ENCODE results near the gene ZNF516. TPM values are rescaled to one million over a fixed set of nuclear protein-coding genes. Genes with fewer than 3 reads are reported as not detected.

ZNF516 gene
- total and polyA plus RNA-seq, 2 of the 4 experiments (the other 2 are of a cell fraction): 7.9 to 16.9 TPM

DNA sequence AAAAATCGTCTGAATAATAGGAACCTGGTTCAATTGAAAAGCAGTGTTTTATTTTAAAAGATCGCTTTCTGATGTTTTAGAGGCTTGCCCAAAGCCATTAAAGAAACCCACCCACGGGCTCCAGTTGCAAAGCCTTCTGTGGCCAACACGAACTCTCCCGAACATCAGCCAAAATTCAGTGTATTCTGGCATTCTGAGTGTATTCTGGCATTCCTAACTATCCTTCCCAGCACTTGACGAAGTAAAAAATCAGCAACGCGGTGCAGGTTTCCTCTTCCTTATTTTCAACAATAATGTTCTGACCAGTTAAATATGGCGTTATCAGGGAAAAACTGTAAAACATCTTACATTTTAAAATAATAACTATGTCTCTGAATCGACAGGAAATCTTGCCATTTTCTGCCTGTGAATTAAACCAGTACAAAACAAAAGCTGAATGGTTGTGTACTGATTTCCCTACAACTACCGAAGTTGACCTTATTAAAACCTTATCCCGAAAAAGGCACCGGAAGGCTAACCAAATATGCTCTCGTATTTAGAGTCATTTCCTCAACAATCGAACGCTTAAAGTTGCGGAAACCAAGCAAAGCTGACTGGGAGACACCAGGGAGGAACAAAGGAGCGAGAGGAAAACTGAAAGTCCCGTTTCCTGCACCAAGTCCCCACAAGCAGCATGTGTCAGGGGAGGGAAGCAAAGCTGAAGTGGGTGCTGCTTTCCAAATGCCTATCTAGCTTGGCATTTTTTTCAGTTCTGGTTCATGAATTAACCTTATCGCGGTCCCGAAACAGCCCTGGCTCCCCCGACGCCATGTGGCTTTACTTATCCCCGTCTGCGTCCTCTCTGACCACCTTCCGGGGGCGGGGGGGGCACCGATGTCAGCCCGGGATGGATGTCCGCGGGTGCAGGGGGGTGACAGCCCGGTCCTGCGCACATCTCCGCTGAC is 44.3 kb downstream of the ZNF516 start (continued):
- TF ChIP-seq MXI1 (IDR thresholded peaks at IDR 0.05; ENCODE audit: borderline replicate concordance, low read depth, low read length) (peak; percentile 83; the same call in 1 of the 2 replicates), MAZ (IDR thresholded peaks at IDR 0.05; ENCODE audit: borderline replicate concordance, low read depth, low read length) (0 out of 2 replicates have a peak, but pooled peaks have one; percentile 49)

DNA sequence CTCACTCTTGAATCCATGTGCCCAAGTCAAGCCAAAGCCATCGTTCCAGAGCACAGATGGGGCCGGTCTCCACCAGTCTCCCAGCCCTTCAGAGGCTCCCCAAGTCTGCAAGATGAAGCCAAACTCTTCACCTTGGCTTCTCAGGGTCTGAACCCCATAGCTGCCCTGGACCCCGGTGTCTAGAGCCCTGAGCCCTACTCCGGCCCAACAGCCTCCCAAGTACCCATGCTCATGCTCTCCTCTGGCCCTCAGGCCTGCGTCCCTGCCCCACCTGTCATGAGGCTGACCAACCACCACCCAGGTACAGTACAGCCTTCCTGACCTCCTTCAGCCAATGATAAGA is 46.0 kb downstream of the ZNF516 start:
- H4K20me1 ChIP-seq (ENCODE audit: insufficient read depth, low read length): peaks cover 66% of the 10 kb centered on the region
- no peak overlapping the region for H2BK15ac ChIP-seq (ENCODE audit: low read depth, low read length)
- H3K9ac ChIP-seq (ENCODE audit: low read depth, low read length): no peak overlapping the region
- H2BK20ac ChIP-seq (ENCODE audit: low read depth, low read length): 0 out of 2 replicates have a peak overlapping the region, but pooled peaks have one; percentile 33
- dilution Hi-C loops (cut with HindIII; ENCODE audit: low sequenced_read_pairs, unreplicated experiment): no loop called here
- H3K4me1 ChIP-seq (ENCODE audit: control insufficient read depth, insufficient read depth, low read length): peaks cover 44% of the 10 kb centered on the region
- H2BK120ac ChIP-seq (ENCODE audit: low read depth, low read length): no peak overlapping the region
- H3K4me2 ChIP-seq (ENCODE audit: low read depth, low read length): no peak overlapping the region
- H3K4ac ChIP-seq (ENCODE audit: low read depth, low read length): 0 out of 2 replicates have a peak overlapping the region, but pooled peaks have one; percentile 18
- peaks cover 31% of the 10 kb centered on the region for H3K9me1 ChIP-seq (ENCODE audit: insufficient read depth, low read length)
- ChIA-PET CTCF (no interaction called here), POLR2A (ENCODE audit: unreplicated experiment) (no interaction called here)
- H2BK5ac ChIP-seq (ENCODE audit: low read depth, low read length, poor library complexity, severe bottlenecking): no peak overlapping the region
- no TSS peak for BruUV-seq (replicated peaks)
- H3K79me1 ChIP-seq (ENCODE audit: low read depth in 1 of 2, low read length in 2 of 2): peaks cover 29 to 80% of the 10 kb centered on the region in 2 experiments
- H3K14ac ChIP-seq (replicated peaks; ENCODE audit: low read depth, low read length): no peak overlapping the region
- H3K27ac ChIP-seq (ENCODE audit: insufficient read depth, low read length): no peak overlapping the region
- H2AK9ac ChIP-seq (replicated peaks; ENCODE audit: low read depth, low read length, poor library complexity): no peak overlapping the region
- peak overlapping the region; percentile 39; the same call in 1 of the 2 replicates for H3K23ac ChIP-seq (ENCODE audit: low read depth, low read length)
- H3K27me3 ChIP-seq (ENCODE audit: control insufficient read depth, insufficient read depth, low read length): no peaks in the 10 kb centered on the region
- H3K36me3 ChIP-seq (ENCODE audit: control insufficient read depth, insufficient read depth, low read length): no peaks in the 10 kb centered on the region
- DNase-seq (no peak), ATAC-seq (ENCODE audit: low read depth) (no peak)
- in situ Hi-C loops (cut with MboI; ENCODE audit: low sequenced_read_pairs): no loop called here
- H3K4me3 ChIP-seq (ENCODE audit: insufficient read depth, low read depth, low read length): no peak overlapping the region
- H2AK5ac ChIP-seq (ENCODE audit: low read depth, low read length): peak overlapping the region; percentile 43; the same call in 1 of the 2 replicates
- H3K9me3 ChIP-seq (ENCODE audit: control insufficient read depth, insufficient read depth, low read length): no peaks in the 10 kb centered on the region
- intact Hi-C loops (cut with micrococcal nuclease): no loop called here
- H4K91ac ChIP-seq (ENCODE audit: insufficient read depth, low read depth, low read length): no peak overlapping the region; the same call in 1 of the 2 replicates
- H4K5ac ChIP-seq (ENCODE audit: low read depth, low read length): no peak overlapping the region
- H4K8ac ChIP-seq (ENCODE audit: low read depth in 2 of 2, low read length in 2 of 2): no peak overlapping the region
- no peak overlapping the region for H3K18ac ChIP-seq (ENCODE audit: low read depth, low read length)
- no peak overlapping the region for H3K56ac ChIP-seq (ENCODE audit: extremely low read depth, insufficient read depth, low read length)
- no peak overlapping the region for H2AFZ ChIP-seq (replicated peaks; ENCODE audit: low read length, poor library complexity)
- WGBS, 2 experiments (ENCODE audit: extremely low coverage in 2 of 2, insufficient read length in 1 of 2): 94% methylated on average over 2 of the region's 5 CpGs; no CpG with 5 or more reads in 1 of the 2 experiments
- TF ChIP-seq FOS (IDR thresholded peaks at IDR 0.05; ENCODE audit: low read depth, low read length) (no peak), RCOR1 (IDR thresholded peaks at IDR 0.05; ENCODE audit: insufficient replicate concordance, low read length) (no peak), MAFK (IDR thresholded peaks at IDR 0.05; ENCODE audit: low read depth, low read length) (no peak), MAZ (IDR thresholded peaks at IDR 0.05; ENCODE audit: borderline replicate concordance, low read depth, low read length) (no peak), BHLHE40 (IDR thresholded peaks at IDR 0.05; ENCODE audit: low read depth, low read length) (no peak), CHD1 (IDR thresholded peaks at IDR 0.05; ENCODE audit: low read depth, low read length) (no peak), SMC3 (IDR thresholded peaks at IDR 0.05; ENCODE audit: low read depth, low read length) (no peak), POLR2A (IDR thresholded peaks at IDR 0.05; ENCODE audit: low read depth, low read length) (no peak)
- TF ChIP-seq, protein P1, sequence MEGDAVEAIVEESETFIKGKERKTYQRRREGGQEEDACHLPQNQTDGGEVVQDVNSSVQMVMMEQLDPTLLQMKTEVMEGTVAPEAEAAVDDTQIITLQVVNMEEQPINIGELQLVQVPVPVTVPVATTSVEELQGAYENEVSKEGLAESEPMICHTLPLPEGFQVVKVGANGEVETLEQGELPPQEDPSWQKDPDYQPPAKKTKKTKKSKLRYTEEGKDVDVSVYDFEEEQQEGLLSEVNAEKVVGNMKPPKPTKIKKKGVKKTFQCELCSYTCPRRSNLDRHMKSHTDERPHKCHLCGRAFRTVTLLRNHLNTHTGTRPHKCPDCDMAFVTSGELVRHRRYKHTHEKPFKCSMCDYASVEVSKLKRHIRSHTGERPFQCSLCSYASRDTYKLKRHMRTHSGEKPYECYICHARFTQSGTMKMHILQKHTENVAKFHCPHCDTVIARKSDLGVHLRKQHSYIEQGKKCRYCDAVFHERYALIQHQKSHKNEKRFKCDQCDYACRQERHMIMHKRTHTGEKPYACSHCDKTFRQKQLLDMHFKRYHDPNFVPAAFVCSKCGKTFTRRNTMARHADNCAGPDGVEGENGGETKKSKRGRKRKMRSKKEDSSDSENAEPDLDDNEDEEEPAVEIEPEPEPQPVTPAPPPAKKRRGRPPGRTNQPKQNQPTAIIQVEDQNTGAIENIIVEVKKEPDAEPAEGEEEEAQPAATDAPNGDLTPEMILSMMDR (conservative IDR thresholded peaks at IDR 0.05; ENCODE audit: low read depth, low read length): no peak
- TF ChIP-seq, protein P2, sequence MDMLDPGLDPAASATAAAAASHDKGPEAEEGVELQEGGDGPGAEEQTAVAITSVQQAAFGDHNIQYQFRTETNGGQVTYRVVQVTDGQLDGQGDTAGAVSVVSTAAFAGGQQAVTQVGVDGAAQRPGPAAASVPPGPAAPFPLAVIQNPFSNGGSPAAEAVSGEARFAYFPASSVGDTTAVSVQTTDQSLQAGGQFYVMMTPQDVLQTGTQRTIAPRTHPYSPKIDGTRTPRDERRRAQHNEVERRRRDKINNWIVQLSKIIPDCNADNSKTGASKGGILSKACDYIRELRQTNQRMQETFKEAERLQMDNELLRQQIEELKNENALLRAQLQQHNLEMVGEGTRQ (IDR thresholded peaks at IDR 0.05; ENCODE audit: low read depth, low read length): no peak
